HCT116 (cell line): ENCODE measurements around the gene WDFY2. TPM values are rescaled to one million over a fixed set of nuclear protein-coding genes. Genes with fewer than 3 reads are reported as not detected.

Experiments used
- ATAC-seq: fragments of 200-7000 bp; cut with Tn5 transposase; 2 replicates; pipeline ENCODE4 v1.9.1; 2020; ENCODE audit warnings: mild to moderate bottlenecking, moderate library complexity
- BruUV-seq: library from RNA; stranded (reverse); fragments of 400-500 nt; replicated peaks from 2 replicates; lab custom pipeline; 2021; lab: Mats Ljungman, UMichigan
- CTCF ChIA-PET: fragments of 300-600 bp; sonication (Branson Sonifier 250); formaldehyde crosslinking; loops from one replicate; lab custom pipeline; 2021; ENCODE audit warnings: antibody characterized with exemption; lab: Charles Lee
- POLR2A ChIA-PET: fragments of 300-600, 350-600 bp; sonication (Branson Sonifier 250); formaldehyde crosslinking; loops from one replicate; lab custom pipeline; 2021; ENCODE audit warnings: antibody characterized with exemption; lab: Charles Lee
- RAD21 ChIA-PET, 2 experiments: fragments of 300-600 bp; sonication (Branson Sonifier 250); formaldehyde crosslinking; loops; one replicate each; lab custom pipeline; 2023; ENCODE audit warnings: low total read pairs in 2 of 2; ENCODE audit not compliant: uncharacterized antibody in 2 of 2, unreplicated experiment in 2 of 2, low non-redundant PET in 1 of 2; lab: Charles Lee
- DNase-seq: peaks from one replicate; pipeline ENCODE4 v3.0.0-alpha.2; 2010; ENCODE audit warnings: low read depth, low spot score
- H2AFZ ChIP-seq: fragments of 200-600 bp; shearing (Covaris generic), sonication (generic); 2 replicates; pipeline ENCODE4 v1.6.1; 2017; ENCODE audit warnings: low read depth, mixed run types, mixed read lengths, antibody characterized with exemption, low read length; ENCODE audit not compliant: poor library complexity, severe bottlenecking
- H3K27ac ChIP-seq: 2 replicates; pipeline ENCODE4 v1.5.1; 2012; ENCODE audit warnings: low read depth, low read length
- H3K27me3 ChIP-seq: fragments of 200-600 bp; sonication (generic); 2 replicates; pipeline ENCODE4 v1.6.1; 2016; ENCODE audit warnings: mixed run types, low read length, mixed read lengths; ENCODE audit not compliant: insufficient read depth
- H3K36me3 ChIP-seq, 2 experiments: fragments of 200-500 bp in 1 of 2; fragments of 200-600 bp in 1 of 2; sonication (Bioruptor generic) in 1 of 2; sonication (generic) in 1 of 2; 2 replicates each; pipeline versions ENCODE4 v1.5.1 to v1.6.1; 2014 to 2016; ENCODE audit warnings: low read length in 2 of 2, inconsistent platforms in 1 of 2, mixed read lengths in 1 of 2, mixed run types in 1 of 2; ENCODE audit not compliant: insufficient read depth in 2 of 2, control insufficient read depth in 1 of 2
- H3K4me1 ChIP-seq, 2 experiments: fragments of 200-600 bp in 1 of 2; sonication (generic) in 1 of 2; 2 replicates each; pipeline versions ENCODE4 v1.5.1 to v1.6.1; 2012 to 2017; ENCODE audit warnings: low read length in 2 of 2, inconsistent platforms in 1 of 2, mild to moderate bottlenecking in 1 of 2, mixed read lengths in 1 of 2, mixed run types in 1 of 2, moderate library complexity in 1 of 2; ENCODE audit not compliant: insufficient read depth in 2 of 2, control insufficient read depth in 1 of 2
- H3K4me2 ChIP-seq: fragments of 200-600 bp; sonication (generic); 2 replicates; pipeline ENCODE4 v1.6.1; 2017; ENCODE audit warnings: mixed run types, low read length, mixed read lengths
- H3K4me3 ChIP-seq, 2 experiments: fragments of 200-600 bp in 1 of 2; sonication (generic) in 1 of 2; replicated peaks in 1 of 2; 2 replicates each; pipeline ENCODE4 v1.5.1; 2011 to 2016; ENCODE audit warnings: low read length in 2 of 2, control low read depth in 1 of 2, low read depth in 1 of 2, mild to moderate bottlenecking in 1 of 2, mixed read lengths in 1 of 2, mixed run types in 1 of 2
- H3K79me2 ChIP-seq: fragments of 200-600 bp; sonication (generic); 2 replicates; pipeline ENCODE4 v1.6.1; 2017; ENCODE audit warnings: mild to moderate bottlenecking, mixed run types, low read length, moderate library complexity, mixed read lengths; ENCODE audit not compliant: insufficient read depth
- H3K9ac ChIP-seq: fragments of 200-600 bp; sonication (generic); 2 replicates; pipeline ENCODE4 v1.6.1; 2016; ENCODE audit warnings: low read length, mixed read lengths
- H3K9me2 ChIP-seq: fragments of 200-600 bp; sonication (generic), shearing (Covaris generic); 2 replicates; pipeline ENCODE4 v1.6.1; 2017; ENCODE audit warnings: mixed run types, mild to moderate bottlenecking, moderate library complexity; ENCODE audit not compliant: insufficient read depth
- H3K9me3 ChIP-seq, 2 experiments: fragments of 200-500 bp in 1 of 2; fragments of 200-600 bp in 1 of 2; sonication (Bioruptor generic) in 1 of 2; sonication (generic) in 1 of 2; 2 replicates each; pipeline ENCODE4 v1.6.1; 2014 to 2017; ENCODE audit warnings: low read length in 2 of 2, mixed read lengths in 2 of 2, inconsistent platforms in 1 of 2, low read depth in 1 of 2, mild to moderate bottlenecking in 1 of 2, mixed run types in 1 of 2, moderate library complexity in 1 of 2; ENCODE audit not compliant: control insufficient read depth in 1 of 2, insufficient read depth in 1 of 2
- H4K20me1 ChIP-seq: fragments of 200-600 bp; sonication (generic), shearing (Covaris generic); 2 replicates; pipeline ENCODE4 v1.6.1; 2017; ENCODE audit warnings: mixed run types, mild to moderate bottlenecking, moderate library complexity; ENCODE audit not compliant: insufficient read depth
- CBX3 ChIP-seq: IDR thresholded peaks from 2 replicates; pipeline ENCODE4 v1.6.1; 2012; ENCODE audit warnings: low read depth
- CEBPB ChIP-seq: IDR thresholded peaks from 2 replicates; pipeline ENCODE4 v1.6.1; 2012; ENCODE audit warnings: low read depth
- CTCF ChIP-seq, 3 experiments: fragments of 200-600 bp in 1 of 3; sonication (generic) in 1 of 3; IDR thresholded peaks in 2 of 3; conservative IDR thresholded peaks in 1 of 3; 2 replicates each; pipeline ENCODE4 v1.5.1; 2012 to 2017; ENCODE audit warnings: low read depth in 2 of 3, low read length in 2 of 3, antibody characterized with exemption in 1 of 3, borderline replicate concordance in 1 of 3, control low read depth in 1 of 3, mild to moderate bottlenecking in 1 of 3, mixed read lengths in 1 of 3, mixed run types in 1 of 3, moderate library complexity in 1 of 3; ENCODE audit not compliant: insufficient read depth in 1 of 3
- EZH2 ChIP-seq: fragments of 200-600 bp; sonication (generic); IDR thresholded peaks from 2 replicates; pipeline ENCODE4 v1.6.1; 2017; ENCODE audit warnings: antibody characterized with exemption, mixed run types
- EZH2phosphoT487 ChIP-seq: fragments of 200-600 bp; IDR thresholded peaks from 2 replicates; pipeline ENCODE4 v1.6.1; 2018; ENCODE audit warnings: antibody characterized with exemption, borderline replicate concordance
- FOSL1 ChIP-seq: IDR thresholded peaks from 2 replicates; pipeline ENCODE4 v1.6.1; 2012; ENCODE audit warnings: low read depth
- JUND ChIP-seq: IDR thresholded peaks from 2 replicates; pipeline ENCODE4 v1.6.1; 2012
- MAX ChIP-seq: IDR thresholded peaks from 2 replicates; pipeline ENCODE4 v1.6.1; 2012
- POLR2A ChIP-seq: IDR thresholded peaks from 2 replicates; pipeline ENCODE4 v1.7.0; 2011; ENCODE audit warnings: borderline replicate concordance; ENCODE audit not compliant: insufficient read depth, insufficient read length; ENCODE audit errors: extremely low read depth
- POLR2AphosphoS5 ChIP-seq: IDR thresholded peaks from 2 replicates; pipeline ENCODE4 v1.6.1; 2011; ENCODE audit warnings: mild to moderate bottlenecking, low read depth, low read length, moderate library complexity
- RAD21 ChIP-seq: IDR thresholded peaks from 2 replicates; pipeline ENCODE4 v1.6.1; 2012; ENCODE audit warnings: low read depth, mild to moderate bottlenecking
- SIN3A ChIP-seq: IDR thresholded peaks from 2 replicates; pipeline ENCODE4 v1.6.1; 2012; ENCODE audit warnings: low read depth
- SP1 ChIP-seq: IDR thresholded peaks from 2 replicates; pipeline ENCODE4 v1.6.1; 2012; ENCODE audit warnings: low read depth
- SRF ChIP-seq: IDR thresholded peaks from 2 replicates; pipeline ENCODE4 v1.6.1; 2012; ENCODE audit warnings: low read depth
- TCF7L2 ChIP-seq: IDR thresholded peaks from 2 replicates; pipeline ENCODE4 v1.7.0; 2011; ENCODE audit warnings: borderline replicate concordance, inconsistent platforms; ENCODE audit not compliant: insufficient read depth, insufficient read length; ENCODE audit errors: extremely low read depth
- ZBTB33 ChIP-seq: IDR thresholded peaks from 2 replicates; pipeline ENCODE4 v1.6.1; 2011; ENCODE audit warnings: mild to moderate bottlenecking, low read length, moderate library complexity; ENCODE audit not compliant: insufficient replicate concordance; ENCODE audit errors: extremely low read depth
- ZNF274 ChIP-seq: fragments of 200-500 bp; sonication (Bioruptor generic); IDR thresholded peaks from 2 replicates; pipeline ENCODE4 v1.6.1; 2014; ENCODE audit warnings: mild to moderate bottlenecking, low read depth, low read length, inconsistent platforms
- intact Hi-C: fragments of 100-400 bp; cut with micrococcal nuclease; formaldehyde crosslinking; loops from 2 replicates; pipeline ENCODE4 v1.10.0; 2022
- total RNA-seq: library from RNA; stranded (reverse); gene quantifications from one replicate; pipeline ENCODE4 v1.2.1, GENCODE V29; 2021; ENCODE audit not compliant: unreplicated experiment

Gene WDFY2
- total RNA-seq, 1 experiment from 2014 or later = 6.1 TPM

GRCh38 chr13:51643882-51644281 is 59.6 kb downstream of the WDFY2 start:
- TF ChIP-seq JUND (peak; percentile 49), SIN3A (0 out of 2 replicates have a peak, but pooled peaks have one; percentile 41), TCF7L2 (no peak), POLR2A (no peak), CBX3 (peak; percentile 54; the same call in 1 of the 2 replicates), FOSL1 (peak; percentile 56; the same call in 1 of the 2 replicates), SP1 (peak; percentile 49; the same call in 1 of the 2 replicates), EZH2phosphoT487 (no peak), CEBPB (peak; percentile 44; the same call in 1 of the 2 replicates), POLR2AphosphoS5 (no peak), SRF (peak; percentile 38; the same call in 1 of the 2 replicates)
- no peaks in the 10 kb centered on the region for H3K9me3 ChIP-seq
- H3K9ac ChIP-seq = peak overlapping the region; percentile 50
- H2AFZ ChIP-seq = no peak overlapping the region
- H3K4me1 ChIP-seq = peaks cover 31 to 37% of the 10 kb centered on the region in 2 experiments
- RAD21 ChIA-PET = no interaction called here
- H3K4me2 ChIP-seq = peak overlapping the region; percentile 80
- H3K27ac ChIP-seq = peak overlapping the region; percentile 63
- POLR2A ChIA-PET = interaction anchor here (1.0 kb wide), 1 partner anchor 191 kb away, joined by 3 read pairs; the partner anchor contains the start of gene INTS6
- intact Hi-C loops = loop anchor here (5.0 kb wide), 1 partner anchor 52 kb away; no protein-coding TSS in a partner anchor
- no peaks in the 10 kb centered on the region for H4K20me1 ChIP-seq
- peak overlapping the region; percentile 4 to 47; a peak in 2 of 4 replicates for H3K4me3 ChIP-seq
- no peaks in the 10 kb centered on the region for H3K36me3 ChIP-seq
- DNase-seq (peak; percentile 68), ATAC-seq (peak; percentile 92)
- BruUV-seq = no TSS peak
- H3K27me3 ChIP-seq = no peaks in the 10 kb centered on the region
- CTCF ChIA-PET = no interaction called here
- no peaks in the 10 kb centered on the region for H3K9me2 ChIP-seq
- H3K79me2 ChIP-seq = no peaks in the 10 kb centered on the region

GRCh38 chr13:51644654-51645053 is 60.4 kb downstream of the WDFY2 start:
- ChIA-PET RAD21 (no interaction called here), POLR2A (interaction anchor here (0.7 to 1.3 kb wide), 2 partner anchors 46 to 192 kb away, joined by 3 to 5 read pairs; partner anchors contain the start of gene INTS6), CTCF (no interaction called here)
- Histone ChIP-seq H3K36me3 (no peaks in the 10 kb centered on the region), H2AFZ (no peak overlapping the region), H3K27ac (peak overlapping the region; percentile 63; the same call in 1 of the 2 replicates), H3K27me3 (no peaks in the 10 kb centered on the region), H3K9me2 (no peaks in the 10 kb centered on the region), H3K4me3 (no peak overlapping the region), H3K9me3 (no peaks in the 10 kb centered on the region), H4K20me1 (no peaks in the 10 kb centered on the region), H3K4me2 (peak overlapping the region; percentile 80), H3K9ac (0 out of 2 replicates have a peak overlapping the region, but pooled peaks have one; percentile 50), H3K79me2 (no peaks in the 10 kb centered on the region), H3K4me1 (peaks cover 27 to 33% of the 10 kb centered on the region in 2 experiments)
- no TSS peak for BruUV-seq
- intact Hi-C loops = loop anchor here (5.0 kb wide), 1 partner anchor 52 kb away; no protein-coding TSS in a partner anchor
- ATAC-seq (0 out of 2 replicates have a peak, but pooled peaks have one; percentile 8), DNase-seq (no peak)
- TF ChIP-seq JUND (no peak), CTCF (IDR thresholded peaks at IDR 0.05 in 2 of 3, conservative IDR thresholded peaks at IDR 0.05 in 1 of 3; ENCODE audit: borderline replicate concordance in 1 of 3, insufficient read depth in 1 of 3, low read depth in 2 of 3, low read length in 2 of 3) (no peak), POLR2A (no peak), EZH2 (no peak), RAD21 (no peak), SP1 (no peak), ZBTB33 (no peak), CEBPB (no peak), ZNF274 (no peak), MAX (no peak)
